GM06990 (cell line): ENCODE measurements around the gene CASP8AP2.

Experiments
- DNase-seq: peaks from one replicate; pipeline ENCODE4 v3.0.0-alpha.2; 2011; ENCODE audit not compliant: insufficient read length; ENCODE audit errors: extremely low read depth
- H3K27me3 ChIP-seq: replicated peaks from 2 replicates; pipeline ENCODE4 v1.6.0; 2011; ENCODE audit warnings: low read length; ENCODE audit not compliant: control insufficient read depth, insufficient read depth
- H3K36me3 ChIP-seq: 2 replicates; pipeline ENCODE4 v1.5.1; 2011; ENCODE audit warnings: low read length; ENCODE audit not compliant: control insufficient read depth, insufficient read depth
- H3K4me3 ChIP-seq: replicated peaks from 2 replicates; pipeline ENCODE4 v1.5.1; 2011; ENCODE audit warnings: low read depth, mild to moderate bottlenecking, control low read depth, low read length
- CTCF ChIP-seq: IDR thresholded peaks from 2 replicates; pipeline ENCODE4 v1.5.1; 2011; ENCODE audit warnings: low read length, control low read depth, mild to moderate bottlenecking, inconsistent platforms; ENCODE audit not compliant: insufficient read depth, poor library complexity, severe bottlenecking

The CASP8AP2 gene

GRCh38 chr6:89794324-89794723 lies 35.4 kb upstream of the CASP8AP2 start:
- peak; percentile 38 for DNase-seq
- no peaks in the 10 kb centered on the region for H3K27me3 ChIP-seq
- H3K4me3 ChIP-seq = no peak overlapping the region
- TF ChIP-seq CTCF = no peak
- H3K36me3 ChIP-seq = peaks cover 11% of the 10 kb centered on the region

- no peak for TF ChIP-seq CTCF
- Histone ChIP-seq H3K36me3 (peaks cover 5% of the 10 kb centered on the region), H3K4me3 (no peak overlapping the region), H3K27me3 (no peaks in the 10 kb centered on the region)
- no peak for DNase-seq
Observed at GRCh38 chr6:89797317-89797716, 32.4 kb upstream of the CASP8AP2 start.

- Histone ChIP-seq H3K36me3 (no peaks in the 10 kb centered on the region), H3K27me3 (no peaks in the 10 kb centered on the region), H3K4me3 (no peak overlapping the region)
- TF ChIP-seq CTCF = no peak
- DNase-seq = no peak
Observed at GRCh38 chr6:89799096-89799495, 30.6 kb upstream of the CASP8AP2 start.

GRCh38 chr6:89799756-89800155 lies 29.9 kb upstream of the CASP8AP2 start:
- TF ChIP-seq CTCF = no peak
- Histone ChIP-seq H3K4me3 (no peak overlapping the region), H3K27me3 (no peaks in the 10 kb centered on the region), H3K36me3 (no peaks in the 10 kb centered on the region)
- no peak for DNase-seq

- TF ChIP-seq CTCF = no peak
- no peak for DNase-seq
- H3K36me3 ChIP-seq = no peaks in the 10 kb centered on the region
Observed at GRCh38 chr6:89803271-89803670, 26.4 kb upstream of the CASP8AP2 start.

GRCh38 chr6:89805814-89806371 lies 23.8 kb upstream of the CASP8AP2 start:
- no peak for DNase-seq
- H3K36me3 ChIP-seq = no peaks in the 10 kb centered on the region

More at GRCh38 chr6:89803271-89803670, 26.4 kb upstream of the CASP8AP2 start:
- H3K4me3 ChIP-seq = no peak overlapping the region
- H3K27me3 ChIP-seq = no peaks in the 10 kb centered on the region

More at GRCh38 chr6:89805814-89806371, 23.8 kb upstream of the CASP8AP2 start:
- no peak overlapping the region for H3K4me3 ChIP-seq
- no peak for TF ChIP-seq CTCF
- no peaks in the 10 kb centered on the region for H3K27me3 ChIP-seq
